HG03280 (cell line): Measurements from ENCODE around the gene NME4.
"Not testable (repeated sequence)": the region's sequence is repeated elsewhere in the genome, so short reads cannot be mapped to it uniquely, and the experiment has no call there.

Experiments
- ATAC-seq: cut with Tn5 transposase; IDR thresholded peaks from one replicate; pipeline ENCODE4 v1.9.1; 2021; ENCODE audit warnings: mild to moderate bottlenecking, moderate library complexity; ENCODE audit not compliant: unreplicated experiment

NME4 gene

GRCh38 chr16:375927-376816 lies 20.8 kb upstream of the NME4 start:
- no peak for ATAC-seq

DNA sequence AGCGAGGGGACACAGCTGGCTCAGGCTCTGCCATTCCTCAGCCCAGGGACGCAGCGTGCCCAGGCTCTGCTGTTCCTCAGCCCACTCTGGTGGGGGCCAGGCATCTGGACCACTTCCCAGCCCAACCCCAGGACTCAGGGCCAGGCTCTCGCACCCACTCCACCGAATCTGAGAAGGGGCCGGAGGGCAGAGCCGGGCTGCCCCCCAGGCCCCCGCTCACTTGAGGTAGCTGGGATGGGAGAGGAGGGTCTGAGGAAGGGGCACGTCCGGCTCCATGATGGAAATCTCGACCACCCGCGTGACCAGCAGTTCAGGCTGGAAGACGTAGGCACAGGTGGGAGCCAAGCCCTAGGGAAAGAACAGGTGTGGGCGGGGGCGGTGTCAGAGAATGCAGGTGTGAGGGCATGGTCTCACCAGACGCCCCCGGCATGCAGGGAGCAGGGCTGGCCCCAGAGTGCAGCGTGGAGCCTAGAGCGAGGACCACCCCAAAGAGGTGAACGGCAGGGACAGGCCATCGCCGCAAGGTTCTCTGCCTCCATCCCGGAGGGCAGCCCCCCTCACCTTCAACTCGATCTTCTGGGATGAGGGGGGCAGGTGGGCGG lies 20.1 kb upstream of the NME4 start:
- ATAC-seq, result no peak

DNA sequence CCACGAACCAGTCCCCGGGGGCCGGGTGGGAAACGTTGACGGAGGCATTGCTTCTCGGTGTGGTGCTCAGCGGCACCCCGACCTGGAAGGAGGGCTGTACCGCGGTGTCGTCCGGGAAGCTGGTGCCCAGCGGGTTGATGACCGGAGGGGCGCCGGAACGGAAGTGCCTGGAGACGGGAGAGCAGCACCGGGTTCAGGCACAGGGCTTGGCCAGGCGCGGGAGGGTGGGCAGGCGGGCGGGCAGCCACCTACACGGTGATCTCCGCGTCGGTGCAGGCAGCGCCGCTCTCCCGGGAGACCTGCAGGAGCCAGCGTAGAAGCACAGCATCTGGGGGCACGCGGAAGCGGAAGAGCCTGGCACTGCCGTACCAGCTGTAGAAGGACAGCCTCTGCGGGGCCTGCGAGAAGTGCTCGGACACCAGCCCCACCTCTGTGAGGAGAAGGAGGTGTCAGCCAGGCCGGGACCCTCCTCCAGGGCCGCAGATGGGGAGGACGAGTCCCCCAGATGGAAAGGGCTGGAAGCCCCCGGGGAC lies 19.5 kb upstream of the NME4 start:
- ATAC-seq, result no peak

DNA sequence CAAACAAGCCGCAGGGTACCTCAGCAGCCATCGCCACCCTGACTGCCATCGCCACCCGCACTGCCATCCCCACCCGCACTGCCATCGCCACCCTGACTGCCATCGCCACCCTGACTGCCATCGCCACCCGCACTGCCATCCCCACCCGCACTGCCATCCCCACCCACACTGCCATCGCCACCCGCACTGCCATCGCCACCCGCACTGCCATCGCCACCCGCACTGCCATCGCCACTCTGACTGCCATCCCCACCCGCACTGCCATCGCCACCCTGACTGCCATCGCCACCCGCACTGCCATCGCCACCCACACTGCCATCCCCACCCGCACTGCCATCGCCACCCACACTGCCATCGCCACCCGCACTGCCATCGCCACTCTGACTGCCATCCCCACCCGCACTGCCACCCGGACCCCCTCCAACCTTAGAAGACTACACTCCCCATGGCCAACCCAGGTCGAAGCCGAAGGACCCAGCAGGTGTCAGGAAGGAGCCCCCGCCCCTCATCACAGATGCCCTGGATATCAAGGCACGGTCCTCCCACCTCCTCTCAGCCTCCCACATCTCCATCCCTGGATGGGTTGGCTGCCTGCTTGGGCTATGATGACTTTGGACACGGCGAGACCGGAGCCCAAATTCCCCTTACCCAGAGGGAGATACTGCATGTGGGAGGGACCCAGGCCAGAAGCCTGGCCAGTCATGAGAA lies 18.7 kb upstream of the NME4 start:
- not testable (repeated sequence) for ATAC-seq

DNA sequence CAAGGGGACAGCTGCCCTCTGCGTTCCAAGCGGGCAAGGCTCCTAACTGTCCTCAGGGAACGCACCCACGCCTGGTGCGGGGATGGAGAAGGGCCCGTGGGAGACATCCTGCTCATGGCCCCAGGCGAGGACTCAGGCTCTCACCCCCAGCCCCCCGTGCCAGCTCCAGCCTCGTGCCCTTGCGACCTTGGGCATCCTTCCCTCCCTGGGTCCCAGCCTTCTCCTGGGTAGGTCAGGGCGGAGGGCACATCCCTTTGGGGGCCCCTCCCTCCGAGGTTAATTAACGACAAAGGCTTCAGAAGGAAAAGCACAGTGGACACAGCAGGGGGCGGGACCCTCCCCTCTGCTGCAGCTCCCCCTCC lies 18.2 kb upstream of the NME4 start:
- ATAC-seq, result no peak

DNA sequence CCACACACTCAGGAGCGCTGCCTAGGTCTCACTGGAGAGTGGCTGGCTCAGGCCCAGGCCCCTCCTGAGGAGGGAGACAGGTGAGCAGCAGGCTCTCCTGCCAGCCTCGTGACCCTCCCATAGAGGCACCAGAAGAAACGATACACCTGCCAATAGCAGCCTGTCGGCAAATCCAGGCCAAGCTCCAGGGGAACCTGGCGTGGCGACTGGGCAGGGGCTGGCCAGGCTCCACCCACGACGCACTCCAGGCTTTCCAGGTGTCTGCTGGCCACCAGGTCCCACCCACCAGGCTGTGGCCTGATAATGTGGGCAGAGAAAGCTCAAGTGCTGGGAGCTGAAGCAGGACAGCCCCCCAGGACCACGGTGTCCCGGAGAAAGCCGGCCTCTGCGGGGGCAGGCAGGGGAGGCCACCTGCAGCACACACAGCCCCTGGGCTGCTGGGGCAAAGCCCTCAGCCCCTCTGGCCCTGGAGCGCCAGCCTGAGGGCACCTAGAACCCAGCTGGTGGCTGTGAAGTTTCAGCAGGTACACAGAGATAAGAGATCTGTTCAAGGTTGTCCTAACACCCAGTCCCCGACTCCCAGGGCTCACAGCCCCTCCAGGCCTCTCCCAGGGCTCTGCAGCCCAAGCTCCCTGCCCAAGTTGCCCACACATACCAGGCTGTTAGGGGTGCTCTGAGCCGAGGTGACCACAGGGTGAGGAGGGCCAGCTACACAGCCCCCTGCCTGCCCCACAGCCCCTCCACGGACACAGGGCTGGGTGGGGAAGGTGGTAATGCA lies 17.6 kb upstream of the NME4 start:
- no peak for ATAC-seq

- ATAC-seq, result no peak
Measured at GRCh38 chr16:379961-380761, 16.8 kb upstream of the NME4 start.

- ATAC-seq, result no peak
Measured at GRCh38 chr16:380762-381011, 16.3 kb upstream of the NME4 start.

- ATAC-seq, result peak; percentile 38
Measured at GRCh38 chr16:381012-381788, 15.8 kb upstream of the NME4 start.

DNA sequence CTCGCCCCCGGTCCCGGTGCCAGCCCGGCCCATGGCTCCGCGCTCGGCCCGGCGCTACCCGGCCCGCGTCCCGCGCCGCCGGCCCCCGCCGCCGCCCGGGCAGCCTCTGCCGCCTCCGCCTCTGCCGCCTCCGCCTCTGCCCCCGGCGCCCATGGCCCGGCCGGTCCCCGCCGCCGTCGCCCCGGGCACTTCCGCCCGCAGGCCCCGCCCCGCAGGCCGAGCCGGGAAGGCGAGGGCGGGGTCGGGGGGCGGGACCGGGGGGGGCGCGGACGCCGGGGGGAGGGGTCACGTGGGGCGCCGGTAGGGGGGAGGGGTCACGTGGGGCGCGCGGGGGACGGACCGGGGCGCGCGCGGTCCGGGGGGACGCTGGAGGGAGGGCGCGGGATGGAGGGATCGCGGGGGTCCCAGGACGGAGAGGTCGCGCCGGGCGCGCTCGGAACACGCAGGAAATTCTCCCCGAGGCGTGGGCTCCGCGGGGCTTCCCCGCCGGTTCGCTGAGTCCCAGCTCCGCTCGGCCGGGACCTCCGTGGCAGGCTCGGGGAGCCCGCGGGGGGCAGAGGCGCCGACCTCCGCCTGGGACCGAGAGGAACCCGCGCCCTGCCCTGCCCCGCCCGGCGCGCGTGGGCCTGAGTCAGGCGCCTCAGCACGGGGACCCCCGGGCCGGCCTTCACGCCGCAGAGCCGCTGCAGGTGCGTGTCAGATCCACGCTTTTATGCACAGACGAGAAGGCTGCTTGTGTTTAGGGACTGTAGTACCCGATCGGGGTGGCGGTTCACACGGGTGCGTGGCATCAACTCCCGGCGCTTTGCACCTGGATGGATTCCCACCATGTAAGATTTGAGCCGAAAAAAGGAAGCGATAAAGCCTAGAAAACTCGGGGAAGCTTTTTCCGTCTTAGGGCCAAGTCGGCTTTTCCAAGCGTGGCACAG lies 14.9 kb upstream of the NME4 start, which contains the start of gene PGAP6:
PGAP6 (minus strand) TSS at position 190 of the 929 bp plus-strand sequence; CDS start at position 33, 157 bp downstream.
- peak; percentile 61 for ATAC-seq

DNA sequence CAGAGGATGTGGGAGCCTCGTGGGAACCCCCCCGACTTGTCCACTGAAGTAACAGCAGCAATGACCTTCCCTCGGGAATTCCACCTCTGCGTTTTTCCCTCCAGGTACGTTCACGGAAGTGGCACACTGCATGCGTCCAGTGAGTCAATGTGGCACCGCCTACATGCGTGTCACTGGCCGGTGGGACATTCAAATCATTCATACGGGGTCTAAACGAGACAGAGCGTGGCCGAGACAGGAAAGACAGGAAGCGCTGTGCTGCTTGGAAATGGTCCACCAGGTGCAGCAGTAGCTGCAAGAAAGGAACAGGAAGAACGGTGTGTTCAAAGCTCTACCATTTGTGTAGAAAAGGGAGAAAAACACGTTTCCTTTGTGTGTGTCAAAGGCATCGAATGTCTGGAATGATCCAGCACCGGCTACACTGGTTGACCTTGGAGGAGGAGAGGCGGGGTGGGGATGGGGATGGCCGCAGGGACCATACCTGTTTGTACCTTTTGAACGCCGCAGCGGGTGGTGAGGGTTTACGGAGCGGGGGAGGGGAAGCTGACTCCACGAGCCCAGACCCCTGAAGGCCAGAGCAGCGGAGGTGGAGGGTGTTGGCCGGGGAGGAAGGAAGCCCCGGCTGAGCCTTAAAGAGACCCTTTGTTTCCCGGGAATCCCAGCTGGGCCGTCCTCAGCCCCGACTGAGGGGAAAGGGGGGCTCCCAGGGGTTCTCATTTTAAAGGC lies 13.5 kb upstream of the NME4 start:
- ATAC-seq, result no peak

- no peak for ATAC-seq
Measured at GRCh38 chr16:386641-387156, 10.3 kb upstream of the NME4 start.

- ATAC-seq, result not testable (repeated sequence)
Measured at GRCh38 chr16:387761-388666, 9.0 kb upstream of the NME4 start.

GRCh38 chr16:389352-389751 lies 7.6 kb upstream of the NME4 start:
- no peak for ATAC-seq

GRCh38 chr16:391885-392335 lies 5.1 kb upstream of the NME4 start:
- no peak for ATAC-seq

- no peak for ATAC-seq
Measured at GRCh38 chr16:392450-393030, 4.5 kb upstream of the NME4 start.
